ENCODE measurements around the gene ZMYM2.

The ZMYM2 gene

DNA sequence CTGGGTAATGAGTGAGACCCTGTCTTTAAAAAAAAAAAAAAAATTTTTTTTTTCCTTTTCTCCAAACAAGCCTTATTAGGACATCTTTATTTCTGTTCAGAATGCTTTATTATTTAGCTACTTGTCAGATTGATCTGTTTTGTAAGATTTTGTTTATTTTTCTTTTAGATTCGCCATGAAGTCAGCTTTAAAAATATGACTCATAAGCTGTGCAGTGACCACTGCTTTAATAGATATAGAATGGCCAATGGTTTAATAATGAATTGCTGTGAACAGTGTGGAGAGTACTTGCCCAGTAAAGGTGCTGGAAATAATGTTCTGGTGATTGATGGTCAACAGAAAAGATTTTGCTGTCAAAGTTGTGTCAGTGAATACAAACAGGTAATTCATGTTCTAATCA is 47.7 kb downstream of the ZMYM2 start:
- no peak for DNase-seq
- Histone ChIP-seq H3K27ac (ENCODE audit: low read length) (no peak overlapping the region), H3K9me3 (replicated peaks; ENCODE audit: insufficient read depth, low read length) (no peaks in the 10 kb centered on the region), H2AFZ (ENCODE audit: low read length) (no peak overlapping the region), H3K27me3 (replicated peaks; ENCODE audit: insufficient read depth, low read length) (no peaks in the 10 kb centered on the region), H3K79me2 (ENCODE audit: low read length) (no peaks in the 10 kb centered on the region), H3K9ac (ENCODE audit: low read length) (no peak overlapping the region), H3K4me2 (ENCODE audit: low read depth, low read length) (no peak overlapping the region), H3K4me1 (ENCODE audit: low read length) (no peaks in the 10 kb centered on the region), H4K20me1 (ENCODE audit: insufficient read depth, low read length) (no peaks in the 10 kb centered on the region), H3K4me3 (ENCODE audit: low read length) (no peak overlapping the region), H3K36me3 (replicated peaks; ENCODE audit: insufficient read depth, low read length) (no peaks in the 10 kb centered on the region), H3F3A (ENCODE audit: insufficient read depth, low read length) (no peaks in the 10 kb centered on the region), H3K9me2 (replicated peaks; ENCODE audit: insufficient read depth, low read length) (no peaks in the 10 kb centered on the region)
- TF ChIP-seq, protein P1, sequence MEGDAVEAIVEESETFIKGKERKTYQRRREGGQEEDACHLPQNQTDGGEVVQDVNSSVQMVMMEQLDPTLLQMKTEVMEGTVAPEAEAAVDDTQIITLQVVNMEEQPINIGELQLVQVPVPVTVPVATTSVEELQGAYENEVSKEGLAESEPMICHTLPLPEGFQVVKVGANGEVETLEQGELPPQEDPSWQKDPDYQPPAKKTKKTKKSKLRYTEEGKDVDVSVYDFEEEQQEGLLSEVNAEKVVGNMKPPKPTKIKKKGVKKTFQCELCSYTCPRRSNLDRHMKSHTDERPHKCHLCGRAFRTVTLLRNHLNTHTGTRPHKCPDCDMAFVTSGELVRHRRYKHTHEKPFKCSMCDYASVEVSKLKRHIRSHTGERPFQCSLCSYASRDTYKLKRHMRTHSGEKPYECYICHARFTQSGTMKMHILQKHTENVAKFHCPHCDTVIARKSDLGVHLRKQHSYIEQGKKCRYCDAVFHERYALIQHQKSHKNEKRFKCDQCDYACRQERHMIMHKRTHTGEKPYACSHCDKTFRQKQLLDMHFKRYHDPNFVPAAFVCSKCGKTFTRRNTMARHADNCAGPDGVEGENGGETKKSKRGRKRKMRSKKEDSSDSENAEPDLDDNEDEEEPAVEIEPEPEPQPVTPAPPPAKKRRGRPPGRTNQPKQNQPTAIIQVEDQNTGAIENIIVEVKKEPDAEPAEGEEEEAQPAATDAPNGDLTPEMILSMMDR (IDR thresholded peaks at IDR 0.05; ENCODE audit: low read length), result no peak
- TF ChIP-seq EZH2 (optimal IDR thresholded peaks at IDR 0.05; ENCODE audit: low read depth, low read length) (no peak), EZH2phosphoT487 (IDR thresholded peaks at IDR 0.05; ENCODE audit: low read length) (no peak)

DNA sequence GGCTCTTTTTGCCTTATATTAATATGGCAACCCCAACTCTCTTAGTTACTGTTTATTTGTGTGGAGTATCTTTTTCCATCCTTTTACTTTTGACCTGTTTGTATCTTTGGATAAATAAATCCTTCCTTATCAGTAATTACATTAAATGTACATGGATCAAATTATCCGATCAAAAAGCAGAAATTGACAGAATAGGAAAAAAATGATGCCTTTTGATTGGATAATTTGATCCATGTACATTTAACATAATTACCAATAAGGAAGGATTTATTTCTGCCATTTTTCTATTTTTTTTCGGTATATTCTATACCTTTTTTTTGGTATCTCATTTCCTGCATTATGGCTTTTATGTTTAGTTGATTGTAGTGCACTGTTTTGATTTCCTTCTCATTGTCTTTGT is 57.2 kb downstream of the ZMYM2 start:
- no peak for DNase-seq
- Histone ChIP-seq H3K36me3 (replicated peaks; ENCODE audit: insufficient read depth, low read length) (no peaks in the 10 kb centered on the region; the same call in 1 of the 2 replicates), H4K20me1 (ENCODE audit: insufficient read depth, low read length) (no peaks in the 10 kb centered on the region), H3K9ac (ENCODE audit: low read length) (no peak overlapping the region), H3K79me2 (ENCODE audit: low read length) (peaks cover 5% of the 10 kb centered on the region; the same call in 1 of the 2 replicates), H3K27me3 (replicated peaks; ENCODE audit: insufficient read depth, low read length) (no peaks in the 10 kb centered on the region), H2AFZ (ENCODE audit: low read length) (no peak overlapping the region), H3K4me3 (ENCODE audit: low read length) (no peak overlapping the region), H3K27ac (ENCODE audit: low read length) (no peak overlapping the region), H3F3A (ENCODE audit: insufficient read depth, low read length) (no peaks in the 10 kb centered on the region), H3K9me2 (replicated peaks; ENCODE audit: insufficient read depth, low read length) (no peaks in the 10 kb centered on the region), H3K4me2 (ENCODE audit: low read depth, low read length) (no peak overlapping the region), H3K4me1 (ENCODE audit: low read length) (no peaks in the 10 kb centered on the region), H3K9me3 (replicated peaks; ENCODE audit: insufficient read depth, low read length) (no peaks in the 10 kb centered on the region)
- TF ChIP-seq EZH2 (optimal IDR thresholded peaks at IDR 0.05; ENCODE audit: low read depth, low read length), result no peak
- TF ChIP-seq EZH2phosphoT487 (IDR thresholded peaks at IDR 0.05; ENCODE audit: low read length), result no peak
- TF ChIP-seq, protein P1 (IDR thresholded peaks at IDR 0.05; ENCODE audit: low read length), result no peak

DNA sequence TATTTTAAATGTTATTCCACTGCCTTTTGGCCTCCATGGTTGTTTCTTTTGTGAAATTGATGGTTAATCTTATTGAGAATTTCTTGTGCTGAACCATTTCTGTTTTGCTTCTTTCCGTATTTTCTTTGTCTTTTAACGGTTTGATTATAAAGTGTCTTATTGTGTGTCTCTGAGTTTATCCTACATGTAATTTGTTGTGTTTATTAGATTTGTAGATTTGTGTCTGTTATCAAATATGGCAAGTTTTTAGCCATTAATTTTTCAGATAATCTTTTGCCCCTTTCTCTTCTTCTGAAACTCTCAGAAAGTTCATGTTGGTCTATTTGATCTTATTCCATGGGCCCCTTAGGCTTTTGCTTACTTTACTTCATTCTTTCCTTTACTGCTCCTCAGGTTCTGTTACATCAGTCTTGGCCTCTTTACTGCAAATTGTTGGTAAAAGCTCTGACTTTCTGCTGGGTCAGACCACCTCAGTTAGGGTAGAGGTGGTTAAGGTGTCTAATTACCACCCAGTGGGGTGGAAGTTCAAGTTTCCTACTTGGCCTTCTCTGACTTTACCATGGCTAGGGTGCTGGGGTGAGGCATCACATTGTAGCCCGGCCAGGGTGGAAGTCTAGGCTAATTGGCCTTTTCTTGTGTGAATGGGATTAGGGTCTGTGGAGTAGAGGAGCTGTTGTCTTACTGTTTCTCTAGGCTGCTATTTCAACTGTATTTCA is 58.3 kb downstream of the ZMYM2 start:
- Histone ChIP-seq H3K27ac (ENCODE audit: low read length) (no peak overlapping the region), H3F3A (ENCODE audit: insufficient read depth, low read length) (no peaks in the 10 kb centered on the region), H4K20me1 (ENCODE audit: insufficient read depth, low read length) (no peaks in the 10 kb centered on the region), H3K27me3 (replicated peaks; ENCODE audit: insufficient read depth, low read length) (no peaks in the 10 kb centered on the region), H3K4me1 (ENCODE audit: low read length) (no peaks in the 10 kb centered on the region), H3K79me2 (ENCODE audit: low read length) (peaks cover 5% of the 10 kb centered on the region; the same call in 1 of the 2 replicates), H3K4me3 (ENCODE audit: low read length) (no peak overlapping the region), H3K4me2 (ENCODE audit: low read depth, low read length) (no peak overlapping the region), H3K9ac (ENCODE audit: low read length) (no peak overlapping the region), H3K9me2 (replicated peaks; ENCODE audit: insufficient read depth, low read length) (no peaks in the 10 kb centered on the region), H2AFZ (ENCODE audit: low read length) (no peak overlapping the region), H3K9me3 (replicated peaks; ENCODE audit: insufficient read depth, low read length) (no peaks in the 10 kb centered on the region), H3K36me3 (replicated peaks; ENCODE audit: insufficient read depth, low read length) (no peaks in the 10 kb centered on the region; the same call in 1 of the 2 replicates)
- DNase-seq, result no peak
- TF ChIP-seq EZH2 (optimal IDR thresholded peaks at IDR 0.05; ENCODE audit: low read depth, low read length), result no peak
- no peak for TF ChIP-seq EZH2phosphoT487 (IDR thresholded peaks at IDR 0.05; ENCODE audit: low read length)
- TF ChIP-seq, protein P1 (IDR thresholded peaks at IDR 0.05; ENCODE audit: low read length), result no peak
